Right lung (tissue), 10 donors: Measurements from ENCODE around the gene TMEM108. TPM values are rescaled to one million over a fixed set of nuclear protein-coding genes. Genes with fewer than 3 reads are reported as not detected.
"Not testable (repeated sequence)": the region's sequence is repeated elsewhere in the genome, so short reads cannot be mapped to it uniquely, and the experiment has no call there.

ENCODE experiments used
- DNase-seq, 2 donors: peaks; one replicate each; pipeline ENCODE4 v3.0.0-alpha.2; 2013
- long read RNA-seq, 8 donors: transcript quantifications; one replicate each; lab custom pipeline, GENCODE V29; 2026
- polyA plus RNA-seq, 5 donors: library from polyadenylated mRNA; unstranded; fragments of 120-200 nt; gene quantifications; one replicate each; pipeline versions ENCODE4 v1.2.1 to v1.2.3, GENCODE V29; 2013; ENCODE audit warnings: inconsistent platforms in 1 of 5, low replicate concordance in 1 of 5; ENCODE audit not compliant: insufficient read length in 5 of 5, insufficient read depth in 1 of 5

TMEM108 gene
- polyA plus RNA-seq = 10 to 100 TPM; 32.9 to 61.8 (median 45.2) TPM
- long read RNA-seq, donor 1, transcript TMEM108-202 (6 exons, 2,165 nt) = minor isoform, 7 of 74 reads
- long read RNA-seq, donor 1, transcript TMEM108-205 (3 exons, 1,929 nt) = major isoform, 24 of 74 reads
- long read RNA-seq, donor 1, transcript TMEM108-201 (6 exons, 3,744 nt) = minor isoform, 10 of 74 reads
- long read RNA-seq, donor 1, partial matches to known transcripts = 33 of 74 reads
- long read RNA-seq, donor 1, other reads (novel, unspliced or antisense) = 0 of 74 reads
- long read RNA-seq, donor 2, transcript TMEM108-201 (6 exons, 3,744 nt) = major isoform, 10 of 21 reads
- long read RNA-seq, donor 2, transcript TMEM108-205 (3 exons, 1,929 nt) = minor isoform, 7 of 21 reads
- long read RNA-seq, donor 2, partial matches to known transcripts = 0 of 21 reads
- long read RNA-seq, donor 2, other reads (novel, unspliced or antisense) = 0 of 21 reads
- long read RNA-seq, donor 3, transcript TMEM108-201 (6 exons, 3,744 nt) = minor isoform, 11 of 31 reads
- long read RNA-seq, donor 3, transcript TMEM108-205 (3 exons, 1,929 nt) = major isoform, 18 of 31 reads
- long read RNA-seq, donor 3, partial matches to known transcripts = 0 of 31 reads
- long read RNA-seq, donor 3, other reads (novel, unspliced or antisense) = 0 of 31 reads
- long read RNA-seq, donor 4, transcript TMEM108-205 (3 exons, 1,929 nt) = major isoform, 20 of 37 reads
- long read RNA-seq, donor 4, partial matches to known transcripts = 13 of 37 reads
- long read RNA-seq, donor 4, other reads (novel, unspliced or antisense) = 0 of 37 reads
- long read RNA-seq, donor 5, transcript TMEM108-205 (3 exons, 1,929 nt) = major isoform, 19 of 60 reads
- long read RNA-seq, donor 5, transcript TMEM108-201 (6 exons, 3,744 nt) = minor isoform, 8 of 60 reads
- long read RNA-seq, donor 5, partial matches to known transcripts = 31 of 60 reads
- long read RNA-seq, donor 5, other reads (novel, unspliced or antisense) = 0 of 60 reads
- long read RNA-seq, donor 6, transcript TMEM108-202 (6 exons, 2,165 nt) = minor isoform, 6 of 34 reads
- long read RNA-seq, donor 6, transcript TMEM108-205 (3 exons, 1,929 nt) = major isoform, 11 of 34 reads
- long read RNA-seq, donor 6, transcript TMEM108-201 (6 exons, 3,744 nt) = minor isoform, 5 of 34 reads
- long read RNA-seq, donor 6, partial matches to known transcripts = 12 of 34 reads
- long read RNA-seq, donor 6, other reads (novel, unspliced or antisense) = 0 of 34 reads
- long read RNA-seq, donor 7, transcript TMEM108-205 (3 exons, 1,929 nt) = major isoform, 13 of 47 reads
- long read RNA-seq, donor 7, transcript TMEM108-202 (6 exons, 2,165 nt) = minor isoform, 6 of 47 reads
- long read RNA-seq, donor 7, transcript TMEM108-201 (6 exons, 3,744 nt) = minor isoform, 12 of 47 reads
- long read RNA-seq, donor 7, partial matches to known transcripts = 16 of 47 reads
- long read RNA-seq, donor 7, other reads (novel, unspliced or antisense) = 0 of 47 reads
- long read RNA-seq, donor 8, transcript TMEM108-205 (3 exons, 1,929 nt) = major isoform, 9 of 13 reads
- long read RNA-seq, donor 8, partial matches to known transcripts = 0 of 13 reads
- long read RNA-seq, donor 8, other reads (novel, unspliced or antisense) = 0 of 13 reads

- peak; percentile 87 to 89 for DNase-seq
These were observed at the start of gene TMEM108 for GRCh38 chr3:133038089-133038730. Gene TMEM108, plus strand, starts transcription at chr3:133038391.

- no peak for DNase-seq
These were observed 42.2 kb upstream of the TMEM108 start for GRCh38 chr3:132995971-132996370.

DNA sequence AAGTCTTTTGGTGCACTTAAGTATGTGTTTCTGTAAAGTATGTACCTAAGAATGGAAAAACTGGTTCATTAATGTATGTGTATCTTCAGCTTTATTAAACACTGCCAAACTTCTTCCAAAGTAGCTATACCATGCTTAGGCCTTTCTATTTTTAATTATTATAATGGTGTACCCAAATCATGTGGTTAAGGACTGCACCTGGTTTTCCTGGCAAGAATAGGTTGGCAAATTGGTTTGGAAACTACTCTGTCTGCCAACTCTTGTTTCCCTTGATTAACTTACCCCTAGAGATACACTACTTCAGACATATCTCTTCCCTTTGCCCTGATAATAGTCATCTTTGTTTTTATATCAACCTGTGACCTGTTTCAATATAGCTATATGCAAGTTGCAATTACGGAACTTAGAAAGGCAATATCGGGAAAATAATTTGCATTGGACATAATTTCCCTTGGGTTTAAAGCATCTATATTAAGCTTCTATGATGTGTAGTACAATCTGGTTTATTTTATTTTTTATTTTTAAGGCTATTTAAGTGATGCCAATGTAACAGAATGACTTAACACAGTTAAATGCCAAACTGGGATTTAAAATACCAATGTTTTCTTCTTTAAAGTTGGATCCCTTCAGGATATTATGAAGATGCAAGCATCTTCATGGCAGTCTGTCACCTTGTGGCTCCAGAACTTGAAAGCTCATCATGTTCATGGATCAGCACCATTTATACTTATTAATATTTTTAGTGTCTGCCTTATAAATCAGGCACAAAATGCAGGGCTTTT is 40.6 kb upstream of the TMEM108 start:
- DNase-seq = no peak

GRCh38 chr3:133005032-133005431 is 33.2 kb upstream of the TMEM108 start:
- not testable (repeated sequence) for DNase-seq

- DNase-seq = no peak
These were observed 30.6 kb upstream of the TMEM108 start for GRCh38 chr3:133007601-133008000.

- DNase-seq = no peak
These were observed 23.9 kb upstream of the TMEM108 start for GRCh38 chr3:133014325-133014724.

DNA sequence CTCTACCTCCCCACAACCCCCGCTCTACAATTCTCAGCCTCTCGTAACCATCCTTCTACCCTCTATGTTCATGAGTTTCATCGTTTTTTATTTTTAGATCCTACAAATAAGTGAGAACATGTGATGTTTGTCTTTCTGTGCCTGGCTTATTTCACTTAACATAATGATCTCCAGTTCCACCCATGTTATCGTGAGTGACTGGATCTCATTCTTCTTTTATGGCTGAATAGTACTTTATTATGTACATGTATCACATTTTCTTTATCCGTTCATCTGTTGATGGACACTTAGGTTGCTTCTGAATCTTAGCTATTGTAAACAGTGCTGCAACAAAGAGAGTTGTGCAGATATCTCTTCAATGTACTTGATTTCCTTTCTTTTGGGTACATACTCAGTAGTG is 22.6 kb upstream of the TMEM108 start:
- not testable (repeated sequence) for DNase-seq

DNA sequence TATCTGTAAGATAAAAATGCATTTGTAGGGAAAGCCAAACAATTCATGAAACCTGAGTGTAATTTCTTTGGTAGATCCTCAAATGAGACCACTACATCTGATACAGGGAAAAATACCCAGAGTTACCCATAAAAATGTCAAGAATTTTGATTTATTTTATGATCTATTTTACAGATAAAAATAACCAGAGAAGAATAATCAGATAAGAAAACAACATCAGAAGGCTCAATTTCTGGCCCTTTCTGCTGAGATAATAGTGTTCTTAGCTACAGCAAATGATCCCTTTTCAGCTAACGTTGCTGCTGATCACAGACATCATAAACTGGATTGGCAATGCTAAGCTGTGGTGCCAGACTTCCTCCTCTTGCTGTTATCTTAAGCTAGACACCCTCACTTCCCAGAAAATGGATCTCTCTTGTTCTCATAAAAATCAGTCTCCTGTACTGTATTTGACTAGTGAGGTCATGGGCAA is 21.3 kb upstream of the TMEM108 start:
- DNase-seq = no peak

- no peak for DNase-seq
These were observed 19.3 kb upstream of the TMEM108 start for GRCh38 chr3:133018921-133019320.

DNA sequence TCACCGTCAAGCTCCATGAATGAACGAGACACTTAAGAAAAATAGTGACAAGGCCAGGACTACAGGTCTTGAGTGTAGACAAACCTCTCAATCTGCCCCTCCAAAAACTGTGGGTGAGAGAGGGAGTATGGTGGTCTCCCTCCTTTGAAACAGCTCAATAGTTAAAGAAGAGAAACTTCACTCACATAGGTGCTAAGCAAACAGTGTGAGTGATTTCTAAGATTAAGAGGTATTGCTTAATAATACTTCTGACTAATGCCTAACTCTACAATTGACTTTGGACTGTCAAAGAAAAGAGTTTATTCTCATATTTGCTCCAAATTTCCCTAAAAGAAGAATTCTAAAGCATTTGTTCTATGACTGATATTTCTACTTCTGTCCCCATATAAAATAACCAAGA is 17.0 kb upstream of the TMEM108 start:
- DNase-seq = no peak

- no peak for DNase-seq
These were observed 14.8 kb upstream of the TMEM108 start for GRCh38 chr3:133023362-133023761.

DNA sequence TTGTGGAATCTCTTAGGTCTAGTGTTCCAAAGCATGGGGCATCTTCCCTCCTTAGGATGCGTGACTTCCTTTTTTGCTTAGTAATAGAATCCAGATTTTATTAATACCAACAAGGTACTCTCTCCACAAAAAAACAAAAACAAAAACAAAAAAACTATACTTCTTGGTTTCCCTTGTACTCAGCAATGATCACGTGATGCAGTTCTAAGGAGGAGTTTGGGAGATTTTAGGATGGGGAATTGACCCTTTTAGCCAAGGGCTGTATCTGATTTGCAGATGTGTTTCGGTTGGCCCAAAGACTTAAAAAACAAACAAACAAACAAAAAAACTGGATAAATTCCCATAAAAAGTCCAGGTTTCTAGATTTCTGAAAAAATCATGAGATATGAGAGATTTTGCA is 12.6 kb upstream of the TMEM108 start:
- DNase-seq = no peak

GRCh38 chr3:133032301-133032700 is 5.9 kb upstream of the TMEM108 start:
- no peak for DNase-seq

DNA sequence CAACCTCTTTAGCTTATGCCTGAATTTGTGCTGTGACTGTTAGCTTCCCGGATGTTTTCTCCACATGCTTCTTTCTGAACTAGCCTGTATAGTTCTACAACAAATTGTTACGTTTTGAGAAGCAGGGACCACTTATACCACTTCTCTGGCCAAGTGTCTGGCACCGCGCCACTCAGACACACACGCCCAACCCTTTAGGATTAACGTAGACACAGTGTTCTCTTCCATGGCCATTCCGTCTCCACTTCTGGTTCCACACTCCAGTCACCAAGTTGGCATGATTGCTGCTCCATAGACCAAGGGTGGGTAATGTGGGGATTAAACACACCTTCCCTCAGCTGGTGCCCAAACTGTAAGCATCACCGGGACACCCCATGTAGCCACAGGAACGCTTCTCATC is 755 bp upstream of the TMEM108 start:
- peak in 1 of 2 donors; percentile 41 for DNase-seq

- DNase-seq = peak in 1 of 2 donors; percentile 16
These were observed 662 bp downstream of the TMEM108 start for GRCh38 chr3:133038731-133039375.

DNA sequence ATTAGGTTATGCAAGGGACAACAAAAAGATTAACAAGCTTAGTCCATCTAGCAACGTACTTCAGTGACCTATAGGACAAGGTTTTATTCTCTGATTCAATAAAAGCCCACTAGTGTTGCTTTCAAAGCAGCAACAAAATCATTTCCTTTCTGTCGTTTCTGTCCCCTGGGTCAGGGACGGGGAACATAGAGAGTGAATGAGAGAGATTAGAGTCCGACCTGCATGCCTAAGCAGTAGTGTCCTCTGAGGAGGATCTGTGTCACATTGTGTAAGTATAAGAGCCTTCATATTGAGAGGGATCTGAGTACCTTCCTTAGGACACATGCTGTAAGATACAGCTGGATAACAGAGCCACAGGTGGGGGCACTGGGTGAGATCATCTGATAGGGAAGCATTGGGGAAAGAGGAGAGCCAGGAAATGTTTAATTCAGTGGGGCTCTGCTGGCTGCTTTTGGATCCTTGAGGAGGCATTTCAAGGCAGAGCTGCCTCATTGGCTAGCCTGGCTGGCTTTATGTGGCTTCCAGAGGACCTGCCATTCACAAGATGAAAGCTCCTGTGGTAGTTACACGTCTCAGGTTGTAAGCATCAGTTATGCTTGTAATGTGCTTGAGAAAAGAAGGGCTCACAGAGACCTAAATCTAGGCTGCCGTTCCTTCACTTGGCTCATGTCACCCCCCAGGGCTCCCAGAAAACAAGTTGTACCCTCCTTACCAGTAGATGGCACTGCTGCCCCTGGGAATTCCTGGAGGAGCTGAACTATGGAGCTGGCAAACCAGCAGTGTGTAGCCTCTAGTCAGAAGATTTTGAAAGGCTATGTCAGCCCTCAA is 2.7 kb downstream of the TMEM108 start:
- peak; percentile 83 to 88 for DNase-seq

GRCh38 chr3:133041524-133041829 is 3.3 kb downstream of the TMEM108 start:
- no peak for DNase-seq

GRCh38 chr3:133042778-133043177 is 4.6 kb downstream of the TMEM108 start:
- peak; percentile 77 to 78 for DNase-seq
